Measurements from ENCODE around the gene CGRRF1. TPM values are rescaled to one million over a fixed set of nuclear protein-coding genes. Genes with fewer than 3 reads are reported as not detected.

The CGRRF1 gene
- total and polyA plus RNA-seq, 9 of the 15 experiments (the other 6 are each of a cell fraction or from before 2014, with no cell fraction given) = 2.8 to 15.8 (median 4.6) TPM

GRCh38 chr14:54478636-54479215 lies 31.0 kb upstream of the CGRRF1 start:
- ATAC-seq = no peak
- H3K4me2 ChIP-seq (ENCODE audit: insufficient read depth, low read length) = no peak overlapping the region
- no peak overlapping the region for H3K4me3 ChIP-seq
- peaks cover 54% of the 10 kb centered on the region; the same call in 2 of the 3 replicates for H3K36me3 ChIP-seq (ENCODE audit: control insufficient read depth, insufficient read depth, low read length)
- H3K27me3 ChIP-seq (ENCODE audit: control insufficient read depth in 2 of 2, insufficient read depth in 2 of 2, low read length in 2 of 2) = no peaks in the 10 kb centered on the region
- intact Hi-C loops (cut with micrococcal nuclease) (no loop called here), in situ Hi-C loops (cut with MboI) (no loop called here)
- ChIA-PET POLR2A (no interaction called here), CTCF (ENCODE audit: low intra/inter-chr PET ratio) (no interaction called here)
- no peak for DNase-seq (ENCODE audit: extremely low read depth in 1 of 4, low spot score in 3 of 4)
- H3K79me2 ChIP-seq (ENCODE audit: control insufficient read depth, insufficient read depth, low read length) = 0 out of 3 replicates have a peak, but pooled peaks cover 3% of the 10 kb centered on the region
- no peak for TF ChIP-seq COPS2 (conservative IDR thresholded peaks at IDR 0.05)
- TF ChIP-seq ZKSCAN3 (CRISPR knock-in tag; IDR thresholded peaks at IDR 0.05) = no peak
- TF ChIP-seq CTCF (IDR thresholded peaks at IDR 0.05 in 2 of 3, conservative IDR thresholded peaks at IDR 0.05 in 1 of 3; ENCODE audit: insufficient read depth in 2 of 3, low read depth in 1 of 3, low read length in 3 of 3) = no peak
- TF ChIP-seq TEAD2 (tag; IDR thresholded peaks at IDR 0.05) = no peak
- no peak for TF ChIP-seq KLF6 (CRISPR knock-in tag; IDR thresholded peaks at IDR 0.05; ENCODE audit: borderline replicate concordance)
- TF ChIP-seq ZBTB5 (IDR thresholded peaks at IDR 0.05) = no peak
- TF ChIP-seq TCF7L2 (IDR thresholded peaks at IDR 0.05; ENCODE audit: low read depth, low read length) = no peak
- TF ChIP-seq PYGO2 (tag; IDR thresholded peaks at IDR 0.05) = no peak
- no peak for TF ChIP-seq ARNT (IDR thresholded peaks at IDR 0.05)
- no peak for TF ChIP-seq ZNF764 (CRISPR knock-in tag; IDR thresholded peaks at IDR 0.05; ENCODE audit: low read depth)
- TF ChIP-seq ZNF778 (CRISPR knock-in tag; IDR thresholded peaks at IDR 0.05) = no peak
- TF ChIP-seq ETV5 (CRISPR knock-in tag; IDR thresholded peaks at IDR 0.05; ENCODE audit: low read depth) = no peak
- TF ChIP-seq POLR2H (tag; IDR thresholded peaks at IDR 0.05; ENCODE audit: low read depth) = no peak
- no peak for TF ChIP-seq SRSF9 (IDR thresholded peaks at IDR 0.05; ENCODE audit: borderline replicate concordance, low read depth, low read length)
- TF ChIP-seq ZNF282 (CRISPR knock-in tag; IDR thresholded peaks at IDR 0.05) = no peak
- TF ChIP-seq ZNF561 (CRISPR knock-in tag; conservative IDR thresholded peaks at IDR 0.05) = no peak
- TF ChIP-seq JUND (IDR thresholded peaks at IDR 0.05; ENCODE audit: borderline replicate concordance, low read depth, low read length) = no peak
- no peak for TF ChIP-seq JUND (tag; IDR thresholded peaks at IDR 0.05; ENCODE audit: borderline replicate concordance, low read depth, low read length)
- no peak overlapping the region for H3K9ac ChIP-seq (ENCODE audit: insufficient read depth in 1 of 2, low read depth in 2 of 2, low read length in 2 of 2)
- H3K4me1 ChIP-seq (replicated peaks in 1 of 2; ENCODE audit: control insufficient read depth in 2 of 2, insufficient read depth in 2 of 2, low read length in 2 of 2) = no peaks in the 10 kb centered on the region
- H3K9me3 ChIP-seq (replicated peaks; ENCODE audit: control insufficient read depth, insufficient read depth, low read depth, low read length) = no peaks in the 10 kb centered on the region
- 79% methylated on average over 3 of the region's 3 CpGs for WGBS (ENCODE audit: insufficient coverage, low coverage, missing lambda C conversion rate)
- no peak for FAIRE-seq
- H2AFZ ChIP-seq (ENCODE audit: low read depth, low read length) = no peak overlapping the region
- no peaks in the 10 kb centered on the region for H4K20me1 ChIP-seq (replicated peaks; ENCODE audit: control insufficient read depth, insufficient read depth, low read length)
- no TSS peak for BruUV-seq (replicated peaks)
- H3K9me1 ChIP-seq (ENCODE audit: control insufficient read depth, insufficient read depth, low read length) = no peaks in the 10 kb centered on the region
- H3K27ac ChIP-seq (ENCODE audit: extremely low read depth, low read depth, low read length) = no peak overlapping the region

Data from K562 (cell line).